ENCODE results near the gene DOK6. TPM values are rescaled to one million over a fixed set of nuclear protein-coding genes. Genes with fewer than 3 reads are reported as not detected.

The DOK6 gene
- total and polyA plus RNA-seq, 2 donors (not counting 3 experiments of a cell fraction or from before 2014, with no cell fraction given), result under 0.01 TPM; not detected in 1

- FAIRE-seq, result no peak
- Histone ChIP-seq H3K79me2 (ENCODE audit: control insufficient read depth, insufficient read depth, low read length) (no peaks in the 10 kb centered on the region), H3K4me2 (ENCODE audit: insufficient read depth, low read length) (no peak overlapping the region), H4K20me1 (replicated peaks; ENCODE audit: control insufficient read depth, extremely low read depth, insufficient read depth, low read length) (no peaks in the 10 kb centered on the region), H3K4me1 (ENCODE audit: control insufficient read depth, extremely low read depth, insufficient read depth, low read length) (no peaks in the 10 kb centered on the region), H3K27me3 (ENCODE audit: control insufficient read depth in 2 of 2, insufficient read depth in 2 of 2, low read length in 2 of 2) (no peaks in the 10 kb centered on the region), H3K9ac (replicated peaks; ENCODE audit: extremely low read depth, insufficient read depth, low read length) (no peak overlapping the region), H2AFZ (ENCODE audit: low read depth, low read length) (no peak overlapping the region), H3K9me3 (replicated peaks; ENCODE audit: control insufficient read depth, insufficient read depth, low read length) (no peaks in the 10 kb centered on the region), H3K4me3 (replicated peaks in 1 of 3; ENCODE audit: insufficient read depth in 1 of 3, low read depth in 1 of 3, low read length in 3 of 3) (no peak overlapping the region), H3K36me3 (ENCODE audit: control insufficient read depth in 2 of 2, extremely low read depth in 1 of 2, insufficient read depth in 2 of 2, low read length in 2 of 2) (no peaks in the 10 kb centered on the region), H3K9me1 (replicated peaks; ENCODE audit: control insufficient read depth, extremely low read depth, insufficient read depth, low read length) (no peaks in the 10 kb centered on the region), H3K27ac (ENCODE audit: insufficient read depth, low read depth, low read length) (no peak overlapping the region)
- ChIA-PET CTCF (no interaction called here), POLR2A (no interaction called here)
- BruUV-seq (replicated peaks), result no TSS peak
- dilution Hi-C loops (cut with MboI; ENCODE audit: extremely low pct_ligation_motif_present, low sequenced_read_pairs) (no loop called here), intact Hi-C loops (cut with micrococcal nuclease) (no loop called here)
- no peak for DNase-seq (ENCODE audit: low read depth, low spot score)
- TF ChIP-seq CTCF (IDR thresholded peaks at IDR 0.05; ENCODE audit: extremely low read depth in 1 of 2, insufficient read depth in 1 of 2, low read depth in 1 of 2, low read length in 2 of 2), result no peak
- no peak for TF ChIP-seq POLR2AphosphoS5 (IDR thresholded peaks at IDR 0.05; ENCODE audit: insufficient read depth, low read depth, low read length)
Measured at GRCh38 chr18:69628774-69629359, 228.2 kb downstream of the DOK6 start.

- intact Hi-C loops (cut with micrococcal nuclease), result no loop called here
- H3K9me1 ChIP-seq (replicated peaks; ENCODE audit: control insufficient read depth, extremely low read depth, insufficient read depth, low read length), result no peaks in the 10 kb centered on the region
- H3K9ac ChIP-seq (replicated peaks; ENCODE audit: extremely low read depth, insufficient read depth, low read length), result no peak overlapping the region
- H4K20me1 ChIP-seq (replicated peaks; ENCODE audit: control insufficient read depth, extremely low read depth, insufficient read depth, low read length), result no peaks in the 10 kb centered on the region
- no peaks in the 10 kb centered on the region for H3K27me3 ChIP-seq (ENCODE audit: control insufficient read depth in 2 of 2, insufficient read depth in 2 of 2, low read length in 2 of 2)
- no peaks in the 10 kb centered on the region for H3K79me2 ChIP-seq (ENCODE audit: control insufficient read depth, insufficient read depth, low read length)
- no peak overlapping the region for H3K27ac ChIP-seq (ENCODE audit: insufficient read depth, low read depth, low read length)
- no peaks in the 10 kb centered on the region for H3K9me3 ChIP-seq (replicated peaks; ENCODE audit: control insufficient read depth, insufficient read depth, low read length)
- TF ChIP-seq EZH2 (IDR thresholded peaks at IDR 0.05; ENCODE audit: borderline replicate concordance, low read depth, low read length, severe bottlenecking) (no peak), CTCF (IDR thresholded peaks at IDR 0.05; ENCODE audit: extremely low read depth in 1 of 2, insufficient read depth in 1 of 2, low read depth in 1 of 2, low read length in 2 of 2) (no peak), GATA2 (IDR thresholded peaks at IDR 0.05; ENCODE audit: insufficient read depth, insufficient read length, low read depth, low read length) (no peak), POLR2AphosphoS5 (IDR thresholded peaks at IDR 0.05; ENCODE audit: insufficient read depth, low read depth, low read length) (no peak), POLR2A (IDR thresholded peaks at IDR 0.05; ENCODE audit: low read depth, low read length) (no peak), JUN (IDR thresholded peaks at IDR 0.05; ENCODE audit: borderline replicate concordance, insufficient read depth, insufficient read length, low read depth) (no peak), MYC (IDR thresholded peaks at IDR 0.05; ENCODE audit: low read depth, low read length) (no peak), FOS (IDR thresholded peaks at IDR 0.05; ENCODE audit: borderline replicate concordance, insufficient read depth, low read length) (no peak), MAX (IDR thresholded peaks at IDR 0.05; ENCODE audit: insufficient read depth, insufficient read length) (no peak)
- H2AFZ ChIP-seq (ENCODE audit: low read depth, low read length), result no peak overlapping the region
- ChIA-PET POLR2A (no interaction called here), CTCF (no interaction called here)
- no TSS peak for BruUV-seq (replicated peaks)
- H3K4me1 ChIP-seq (ENCODE audit: control insufficient read depth, extremely low read depth, insufficient read depth, low read length), result no peaks in the 10 kb centered on the region
- dilution Hi-C loops (cut with MboI; ENCODE audit: extremely low pct_ligation_motif_present, low sequenced_read_pairs), result no loop called here
- no peak overlapping the region for H3K4me3 ChIP-seq (replicated peaks in 1 of 3; ENCODE audit: insufficient read depth in 1 of 3, low read depth in 1 of 3, low read length in 3 of 3)
- no peak overlapping the region for H3K4me2 ChIP-seq (ENCODE audit: insufficient read depth, low read length)
- FAIRE-seq (no peak), DNase-seq (ENCODE audit: low read depth, low spot score) (no peak)
- no peaks in the 10 kb centered on the region for H3K36me3 ChIP-seq (ENCODE audit: control insufficient read depth in 2 of 2, extremely low read depth in 1 of 2, insufficient read depth in 2 of 2, low read length in 2 of 2)
Measured at GRCh38 chr18:69631281-69631680, 230.6 kb downstream of the DOK6 start.

Measured in endothelial cell of umbilical vein (primary cell).